Right ventricle myocardium inferior (tissue), 1 donor: ENCODE measurements around the gene MYB. TPM values are rescaled to one million over a fixed set of nuclear protein-coding genes. Genes with fewer than 3 reads are reported as not detected.

Experiments used
- ATAC-seq: fragments of 200-7000 bp; cut with Tn5 transposase; one replicate; pipeline ENCODE4 v1.9.1; 2020; ENCODE audit warnings: mild to moderate bottlenecking, moderate library complexity
- DNase-seq: peaks from one replicate; pipeline ENCODE4 v3.0.0; 2021; ENCODE audit errors: missing footprints
- intact Hi-C: fragments of 100-400 bp; cut with DNase I; formaldehyde crosslinking; loops from one replicate; pipeline ENCODE4 v1.11.0; 2022
- microRNA-seq: library from miRNA; unstranded; fragments of <30 nt; microRNA quantifications from one replicate; pipeline ENCODE4 v1.2.0, GENCODE V29; 2020
- total RNA-seq: library from RNA; stranded (reverse); fragmentation: NEBNext Ultra II Directional; extraction: Animal tissue kit (Norgen Biotek cat#: 25700); gene quantifications from one replicate; pipeline ENCODE4 v1.2.1, GENCODE V29; 2021
- donor health status: DM: no; HTN: yes; CAD: no; lungs with severe emphysema.

The MYB gene
- total RNA-seq, 1 donor from 2014 or later, result 0.27 TPM

- DNase-seq, result no peak
- intact Hi-C loops, result no loop called here
- no peak for ATAC-seq
These were observed 77.9 kb downstream of the MYB start for GRCh38 chr6:135258970-135259369.

GRCh38 chr6:135260612-135261011 is 79.5 kb downstream of the MYB start:
- DNase-seq (no peak), ATAC-seq (no peak)
- intact Hi-C loops, result no loop called here

- intact Hi-C loops, result no loop called here
- ATAC-seq, result no peak
- DNase-seq, result no peak
These were observed 81.0 kb downstream of the MYB start for GRCh38 chr6:135261872-135262725.

- DNase-seq (no peak), ATAC-seq (no peak)
- intact Hi-C loops, result no loop called here
These were observed 84.2 kb downstream of the MYB start for GRCh38 chr6:135265278-135265677.

- intact Hi-C loops, result no loop called here
- DNase-seq (no peak), ATAC-seq (no peak)
These were observed 85.6 kb downstream of the MYB start for GRCh38 chr6:135266675-135267074.

- ATAC-seq, result no peak
- DNase-seq, result no peak
- intact Hi-C loops, result no loop called here
These were observed 86.0 kb downstream of the MYB start for GRCh38 chr6:135267085-135267484.

GRCh38 chr6:135268263-135268662 is 87.2 kb downstream of the MYB start:
- ATAC-seq (no peak), DNase-seq (no peak)
- intact Hi-C loops, result no loop called here

GRCh38 chr6:135268740-135269139 is 87.6 kb downstream of the MYB start:
- intact Hi-C loops, result no loop called here
- no peak for ATAC-seq
- DNase-seq, result no peak

Small RNA genes lying within 50 kb of the gene (microRNA-seq; reads per million reads assigned to microRNA genes)
- gene MIR548A2, result not detected

Other genes with a start within 250 kb of the MYB start
- not detected for gene ALDH8A1, start 231.2 kb upstream of the MYB start, total RNA-seq
- 95.1 TPM for gene HBS1L, start 126.5 kb upstream of the MYB start, total RNA-seq